Measurements from ENCODE around the gene ATRN. TPM values are rescaled to one million over a fixed set of nuclear protein-coding genes. Genes with fewer than 3 reads are reported as not detected.
"Not testable (repeated sequence)": the region's sequence is repeated elsewhere in the genome, so short reads cannot be mapped to it uniquely, and the experiment has no call there.

Gene ATRN
- total RNA-seq, 1 donor from 2014 or later = 52.0 TPM

DNA sequence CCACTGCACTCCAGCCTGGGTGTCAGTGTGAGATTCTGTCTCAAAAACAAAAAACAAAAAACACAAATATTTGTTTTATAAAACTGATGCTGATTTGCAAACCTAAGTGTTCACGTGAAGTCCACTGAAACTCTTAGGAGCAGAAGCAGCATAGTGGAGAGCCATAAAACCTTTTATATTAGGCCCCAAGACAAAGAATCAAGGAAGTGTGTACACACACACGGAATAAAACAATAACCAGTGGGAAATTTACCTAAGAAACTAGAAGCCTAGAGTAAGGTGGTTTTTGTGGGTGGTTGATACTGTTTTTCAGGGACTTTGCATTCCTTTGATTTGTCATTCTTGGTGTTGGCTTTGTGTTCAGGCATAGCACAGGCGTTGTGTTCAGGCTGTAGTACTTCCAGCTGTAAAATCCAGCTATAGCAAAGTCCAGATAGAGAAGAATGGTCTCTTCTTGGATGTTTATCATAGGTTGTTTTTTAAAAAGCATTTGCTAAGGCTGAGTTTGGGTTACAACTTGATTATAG, 61.3 kb downstream of the ATRN start:
- Mint-ChIP-seq H3K27ac (ENCODE audit: unreplicated experiment) (no peak overlapping the region), H3K9me3 (ENCODE audit: low read depth) (no peaks in the 10 kb centered on the region), H3K36me3 (ENCODE audit: low read depth) (no peaks in the 10 kb centered on the region), H3K4me1 (ENCODE audit: low read depth) (peaks cover 10% of the 10 kb centered on the region), H3K27me3 (ENCODE audit: low read depth) (no peaks in the 10 kb centered on the region), H3K4me3 (ENCODE audit: unreplicated experiment) (no peak overlapping the region)
- no peak for TF ChIP-seq CTCF (IDR thresholded peaks at IDR 0.05)
- no peak for DNase-seq (ENCODE audit: low spot score)

GRCh38 chr20:3537733-3538132, 66.9 kb downstream of the ATRN start:
- not testable (repeated sequence) for DNase-seq (ENCODE audit: low spot score); H3K9me3 Mint-ChIP-seq (ENCODE audit: low read depth); H3K36me3 Mint-ChIP-seq (ENCODE audit: low read depth); H3K27ac Mint-ChIP-seq (ENCODE audit: unreplicated experiment); H3K4me3 Mint-ChIP-seq (ENCODE audit: unreplicated experiment); H3K27me3 Mint-ChIP-seq (ENCODE audit: low read depth)
- H3K4me1 Mint-ChIP-seq (ENCODE audit: low read depth) = peaks cover 17% of the 10 kb centered on the region

DNA sequence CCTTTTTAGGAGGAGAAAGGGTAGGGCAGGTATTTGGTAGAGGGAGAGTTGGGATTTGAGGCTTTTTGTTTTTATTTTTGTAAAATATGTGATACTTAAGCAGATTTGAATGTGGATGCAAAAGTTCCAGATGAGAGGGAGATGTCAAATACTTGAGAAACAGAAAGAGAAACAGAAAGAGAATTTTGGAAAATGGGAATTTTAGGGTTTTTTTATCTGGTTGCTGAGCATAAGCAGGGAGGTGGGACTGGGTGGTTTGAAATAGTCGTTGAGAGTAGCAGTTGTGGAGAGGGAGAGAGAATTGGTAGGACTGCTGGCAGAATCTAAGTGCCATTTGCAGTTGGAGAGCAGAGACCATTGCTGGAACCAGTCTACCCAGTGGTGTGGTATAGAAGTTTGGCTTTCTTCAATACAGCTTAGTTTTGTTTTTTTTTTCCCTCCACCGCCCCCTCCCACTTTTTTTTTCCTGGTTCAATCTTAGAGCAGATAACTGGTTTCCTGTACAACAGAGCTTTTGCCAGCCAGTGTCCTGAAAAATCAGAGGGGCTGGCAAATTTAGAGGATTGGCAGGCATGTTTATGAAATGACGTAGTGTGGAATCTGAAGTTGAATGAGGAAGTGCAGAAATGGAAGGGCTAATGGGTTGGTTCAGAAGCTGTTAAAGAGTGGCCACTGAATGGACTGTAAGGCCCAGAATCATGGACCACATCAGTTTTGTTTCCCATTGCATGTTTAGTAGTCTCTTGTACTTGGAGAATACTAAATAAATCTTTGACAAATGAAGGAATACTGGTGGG, 68.7 kb downstream of the ATRN start:
- peaks cover 13% of the 10 kb centered on the region for H3K4me1 Mint-ChIP-seq (ENCODE audit: low read depth)
- no peak overlapping the region for H3K4me3 Mint-ChIP-seq (ENCODE audit: unreplicated experiment)
- DNase-seq (ENCODE audit: low spot score) = no peak
- peaks cover 12% of the 10 kb centered on the region for H3K36me3 Mint-ChIP-seq (ENCODE audit: low read depth)
- TF ChIP-seq CTCF (IDR thresholded peaks at IDR 0.05) = no peak
- H3K27me3 Mint-ChIP-seq (ENCODE audit: low read depth) = no peaks in the 10 kb centered on the region
- no peaks in the 10 kb centered on the region for H3K9me3 Mint-ChIP-seq (ENCODE audit: low read depth)
- no peak overlapping the region for H3K27ac Mint-ChIP-seq (ENCODE audit: unreplicated experiment)

DNA sequence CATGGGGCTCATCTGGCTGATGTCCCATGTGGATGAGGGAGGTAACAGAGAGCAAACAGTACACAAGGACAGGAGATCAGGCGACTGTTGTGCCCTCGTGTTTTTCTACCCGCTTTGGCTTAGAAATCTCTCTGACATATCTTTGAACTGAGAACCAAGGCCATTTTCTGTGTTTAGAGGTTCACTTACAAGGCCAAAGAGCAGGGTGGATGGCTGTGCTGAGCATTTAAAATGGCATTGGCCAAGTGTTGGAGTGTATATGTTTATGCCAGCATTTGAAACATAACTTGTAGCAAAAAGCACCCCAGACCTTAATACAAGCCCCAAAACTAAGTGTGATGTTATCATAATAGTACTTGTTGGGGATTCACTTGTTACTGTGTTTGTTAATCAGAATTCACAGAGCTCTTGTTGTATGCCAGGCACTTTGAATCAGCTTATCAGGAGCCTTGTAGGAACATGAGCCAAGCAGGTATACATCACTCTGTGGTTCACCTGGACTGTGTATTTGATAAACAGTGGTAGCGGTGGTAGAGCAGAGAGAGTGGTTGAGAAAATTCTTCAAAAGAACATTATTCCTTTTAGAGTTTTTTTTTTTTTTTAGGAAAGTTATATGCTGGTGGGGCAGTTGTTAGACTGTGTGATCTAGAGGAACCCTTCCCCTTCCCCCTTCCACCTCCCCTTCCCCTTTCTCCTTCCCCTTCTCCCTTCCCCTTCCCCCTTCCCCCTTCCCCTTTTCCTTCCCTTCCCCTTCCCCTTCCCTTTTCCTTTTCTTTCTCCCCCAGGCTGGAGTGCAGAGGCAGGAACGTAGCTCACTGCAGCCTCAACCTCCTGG, 71.3 kb downstream of the ATRN start:
- Mint-ChIP-seq H3K36me3 (ENCODE audit: low read depth) (peaks cover 15% of the 10 kb centered on the region), H3K4me1 (ENCODE audit: low read depth) (peaks cover 25% of the 10 kb centered on the region), H3K4me3 (ENCODE audit: unreplicated experiment) (no peak overlapping the region), H3K27me3 (ENCODE audit: low read depth) (no peaks in the 10 kb centered on the region), H3K27ac (ENCODE audit: unreplicated experiment) (no peak overlapping the region), H3K9me3 (ENCODE audit: low read depth) (no peaks in the 10 kb centered on the region)
- no peak for DNase-seq (ENCODE audit: low spot score)
- TF ChIP-seq CTCF (IDR thresholded peaks at IDR 0.05) = no peak

DNA sequence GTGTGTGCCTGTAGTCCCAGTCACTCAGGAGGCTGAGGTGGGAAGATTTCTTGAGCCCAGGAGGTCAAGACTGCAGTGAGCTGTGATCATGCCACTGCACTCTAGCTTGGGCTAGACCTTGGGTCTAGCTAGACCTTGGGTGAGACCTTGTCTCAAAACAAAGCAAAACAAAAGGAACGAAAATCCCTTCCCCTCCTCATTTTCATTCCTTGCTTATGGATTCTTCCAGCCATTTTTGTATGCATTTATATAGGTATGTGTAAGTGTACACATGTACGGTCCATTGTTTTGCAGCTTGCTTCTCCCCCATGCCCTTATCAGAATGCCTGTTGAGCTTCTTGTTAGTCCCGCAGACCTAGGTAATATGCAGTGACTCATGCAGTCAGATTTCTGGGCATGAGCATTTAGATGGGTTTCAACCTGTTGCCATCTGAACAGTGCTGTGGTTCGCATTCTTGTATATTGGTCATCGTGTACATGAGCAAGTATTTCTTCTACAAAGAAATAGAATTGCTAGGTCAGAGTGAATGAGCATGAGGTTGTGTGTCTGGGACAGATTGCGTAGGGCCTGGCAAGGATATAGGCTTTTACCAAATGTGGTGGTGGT, 73.2 kb downstream of the ATRN start:
- peaks cover 35% of the 10 kb centered on the region for H3K4me1 Mint-ChIP-seq (ENCODE audit: low read depth)
- no peak for TF ChIP-seq CTCF (IDR thresholded peaks at IDR 0.05)
- peaks cover 11% of the 10 kb centered on the region for H3K36me3 Mint-ChIP-seq (ENCODE audit: low read depth)
- no peaks in the 10 kb centered on the region for H3K9me3 Mint-ChIP-seq (ENCODE audit: low read depth)
- no peak overlapping the region for H3K4me3 Mint-ChIP-seq (ENCODE audit: unreplicated experiment)
- no peaks in the 10 kb centered on the region for H3K27me3 Mint-ChIP-seq (ENCODE audit: low read depth)
- no peak for DNase-seq (ENCODE audit: low spot score)
- H3K27ac Mint-ChIP-seq (ENCODE audit: unreplicated experiment) = no peak overlapping the region
